ENCODE results near the gene SEMA5A. TPM values are rescaled to one million over a fixed set of nuclear protein-coding genes. Genes with fewer than 3 reads are reported as not detected.

SEMA5A gene
- total RNA-seq, 1 donor from 2014 or later: 11.9 TPM

DNA sequence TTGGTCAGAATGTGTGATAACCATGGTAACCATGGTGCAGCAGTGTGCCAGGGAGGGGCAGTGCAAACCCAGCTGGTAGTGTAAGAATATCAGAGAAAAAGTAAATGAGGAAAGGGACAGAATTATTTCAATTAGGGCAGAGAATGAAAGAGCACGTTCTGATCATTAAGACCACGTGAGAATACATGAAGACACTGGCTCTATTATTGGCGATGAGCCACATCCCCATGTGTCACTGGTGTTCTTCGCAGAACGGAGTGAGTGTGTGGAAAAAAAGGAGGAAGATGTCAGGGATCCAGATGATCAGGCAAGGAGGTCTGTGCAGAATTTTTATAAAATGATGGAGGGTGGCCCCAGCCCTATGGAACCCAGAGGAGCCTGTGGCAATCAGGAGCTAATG is 315.5 kb downstream of the SEMA5A start:
- H3K27me3 Mint-ChIP-seq (ENCODE audit: insufficient read depth, low read depth): no peaks in the 10 kb centered on the region
- Histone ChIP-seq H2AFZ (replicated peaks) (no peak overlapping the region), H3K79me2 (ENCODE audit: low read depth) (no peaks in the 10 kb centered on the region), H3K9me3 (ENCODE audit: low read depth) (no peaks in the 10 kb centered on the region), H3F3A (ENCODE audit: low read depth) (no peaks in the 10 kb centered on the region), H3K27ac (no peak overlapping the region), H3K4me1 (peaks cover 7% of the 10 kb centered on the region), H3K36me3 (no peaks in the 10 kb centered on the region), H3K9ac (no peak overlapping the region), H3K27me3 (no peaks in the 10 kb centered on the region), H4K20me1 (ENCODE audit: low read depth) (no peaks in the 10 kb centered on the region), H3K4me3 (no peak overlapping the region), H3K4me2 (no peak overlapping the region)
- TF ChIP-seq EZH2 (IDR thresholded peaks at IDR 0.05) (no peak), EZH2phosphoT487 (IDR thresholded peaks at IDR 0.05) (no peak)
- TF ChIP-seq, protein P1, sequence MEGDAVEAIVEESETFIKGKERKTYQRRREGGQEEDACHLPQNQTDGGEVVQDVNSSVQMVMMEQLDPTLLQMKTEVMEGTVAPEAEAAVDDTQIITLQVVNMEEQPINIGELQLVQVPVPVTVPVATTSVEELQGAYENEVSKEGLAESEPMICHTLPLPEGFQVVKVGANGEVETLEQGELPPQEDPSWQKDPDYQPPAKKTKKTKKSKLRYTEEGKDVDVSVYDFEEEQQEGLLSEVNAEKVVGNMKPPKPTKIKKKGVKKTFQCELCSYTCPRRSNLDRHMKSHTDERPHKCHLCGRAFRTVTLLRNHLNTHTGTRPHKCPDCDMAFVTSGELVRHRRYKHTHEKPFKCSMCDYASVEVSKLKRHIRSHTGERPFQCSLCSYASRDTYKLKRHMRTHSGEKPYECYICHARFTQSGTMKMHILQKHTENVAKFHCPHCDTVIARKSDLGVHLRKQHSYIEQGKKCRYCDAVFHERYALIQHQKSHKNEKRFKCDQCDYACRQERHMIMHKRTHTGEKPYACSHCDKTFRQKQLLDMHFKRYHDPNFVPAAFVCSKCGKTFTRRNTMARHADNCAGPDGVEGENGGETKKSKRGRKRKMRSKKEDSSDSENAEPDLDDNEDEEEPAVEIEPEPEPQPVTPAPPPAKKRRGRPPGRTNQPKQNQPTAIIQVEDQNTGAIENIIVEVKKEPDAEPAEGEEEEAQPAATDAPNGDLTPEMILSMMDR (IDR thresholded peaks at IDR 0.05): no peak
- no peak overlapping the region for H3K27ac Mint-ChIP-seq
- peaks cover 2% of the 10 kb centered on the region for H3K9me3 Mint-ChIP-seq
- no peak overlapping the region for H3K4me3 Mint-ChIP-seq
- H3K36me3 Mint-ChIP-seq: peaks cover 8% of the 10 kb centered on the region
- H3K4me1 Mint-ChIP-seq: peaks cover 11% of the 10 kb centered on the region
- DNase-seq (ENCODE audit: low spot score): no peak

DNA sequence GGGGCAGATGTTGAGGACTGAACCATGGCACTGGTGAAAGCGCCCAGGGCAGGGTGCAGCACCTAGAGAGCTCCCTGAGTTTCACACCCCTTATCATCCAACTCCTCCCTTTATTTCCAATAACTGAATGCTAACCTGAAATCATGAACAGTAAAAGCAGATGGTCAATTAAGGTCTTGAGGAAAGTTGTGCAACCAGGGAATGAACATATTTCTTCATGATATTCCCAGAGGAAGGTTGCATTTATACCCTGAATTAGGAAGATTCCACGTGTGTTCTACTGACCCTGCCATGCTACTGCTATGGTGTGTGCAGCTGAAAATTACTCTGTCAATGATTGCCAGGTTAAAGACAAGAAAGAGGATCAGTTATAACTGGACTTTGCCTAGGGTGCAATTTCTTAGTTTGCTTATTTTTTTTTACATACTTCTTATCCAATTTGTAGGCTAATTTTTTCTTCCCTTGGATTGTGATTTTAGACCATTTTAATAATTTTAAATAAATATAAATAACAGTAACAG is 319.8 kb downstream of the SEMA5A start:
- no peaks in the 10 kb centered on the region for H3K27me3 ChIP-seq
- DNase-seq (ENCODE audit: low spot score): no peak
- no peak overlapping the region for H3K4me3 ChIP-seq
- no peak overlapping the region for H3K4me2 ChIP-seq
- no peak overlapping the region for H2AFZ ChIP-seq (replicated peaks)
- H3K9ac ChIP-seq: no peak overlapping the region
- peaks cover 11% of the 10 kb centered on the region for H3K4me1 ChIP-seq
- no peak for TF ChIP-seq EZH2phosphoT487 (IDR thresholded peaks at IDR 0.05)
- TF ChIP-seq, protein P1 (IDR thresholded peaks at IDR 0.05): no peak
- no peak for TF ChIP-seq EZH2 (IDR thresholded peaks at IDR 0.05)
- Mint-ChIP-seq H3K4me3 (no peak overlapping the region), H3K27ac (no peak overlapping the region), H3K36me3 (peaks cover 20% of the 10 kb centered on the region), H3K4me1 (peaks cover 23% of the 10 kb centered on the region), H3K27me3 (ENCODE audit: insufficient read depth, low read depth) (no peaks in the 10 kb centered on the region), H3K9me3 (peaks cover 10% of the 10 kb centered on the region)
- H3K9me3 ChIP-seq (ENCODE audit: low read depth): no peaks in the 10 kb centered on the region
- H3F3A ChIP-seq (ENCODE audit: low read depth): no peaks in the 10 kb centered on the region
- no peaks in the 10 kb centered on the region for H3K79me2 ChIP-seq (ENCODE audit: low read depth)
- H3K27ac ChIP-seq: no peak overlapping the region
- no peaks in the 10 kb centered on the region for H4K20me1 ChIP-seq (ENCODE audit: low read depth)
- no peaks in the 10 kb centered on the region for H3K36me3 ChIP-seq

DNA sequence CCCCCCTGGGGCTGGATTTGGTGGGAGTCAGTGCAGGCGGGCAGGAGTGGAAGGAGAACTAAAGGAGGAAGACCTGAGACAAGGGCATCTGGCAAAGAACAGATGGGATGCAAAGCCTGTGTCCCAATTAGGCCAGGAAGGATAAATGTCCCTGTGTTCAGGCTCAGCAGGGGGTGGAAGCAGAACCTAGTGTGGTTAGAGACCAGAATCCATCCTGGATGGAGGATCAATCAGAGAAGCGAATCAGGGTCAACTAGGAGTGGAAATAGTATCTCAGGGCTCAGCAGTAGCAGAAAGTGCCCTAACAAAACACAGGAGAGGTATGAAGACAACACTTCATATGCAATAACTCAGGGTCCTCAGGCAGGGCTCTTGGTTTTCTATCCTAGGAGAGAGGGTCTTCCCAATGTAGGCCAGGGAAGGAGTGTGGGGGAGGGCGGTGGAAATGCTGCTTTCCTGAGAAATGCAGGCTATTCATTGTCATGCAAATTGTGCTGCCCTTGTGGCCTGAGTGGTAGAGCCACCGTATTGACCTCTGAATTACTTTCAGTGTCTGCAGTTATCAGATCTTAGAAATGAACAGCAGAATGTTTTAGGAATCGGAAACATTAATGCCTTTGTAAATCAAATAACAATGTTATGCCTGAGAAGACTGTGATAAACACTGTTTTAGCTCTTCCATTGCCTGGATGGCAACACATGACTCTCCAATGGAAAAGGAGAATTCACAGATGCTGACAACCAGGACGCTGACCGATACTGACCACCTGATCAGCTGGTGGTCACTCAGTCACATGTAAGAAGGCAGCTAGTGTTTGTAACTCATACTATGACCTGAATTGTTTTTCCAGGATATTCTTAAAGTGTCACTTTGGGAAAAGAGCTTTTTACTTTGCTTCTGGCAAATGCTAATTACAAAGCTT is 323.6 kb downstream of the SEMA5A start:
- no peak overlapping the region for H3K4me2 ChIP-seq
- H2AFZ ChIP-seq (replicated peaks): no peak overlapping the region
- H3K27me3 ChIP-seq: no peaks in the 10 kb centered on the region
- no peaks in the 10 kb centered on the region for H3K79me2 ChIP-seq (ENCODE audit: low read depth)
- no peak overlapping the region for H3K9ac ChIP-seq
- peak; percentile 59 for DNase-seq (ENCODE audit: low spot score)
- Mint-ChIP-seq H3K27me3 (ENCODE audit: insufficient read depth, low read depth) (no peaks in the 10 kb centered on the region), H3K36me3 (peaks cover 25% of the 10 kb centered on the region), H3K4me3 (no peak overlapping the region), H3K9me3 (peaks cover 28% of the 10 kb centered on the region), H3K27ac (no peak overlapping the region), H3K4me1 (peaks cover 17% of the 10 kb centered on the region)
- H3K9me3 ChIP-seq (ENCODE audit: low read depth): no peaks in the 10 kb centered on the region
- peaks cover 11% of the 10 kb centered on the region for H3K4me1 ChIP-seq
- H4K20me1 ChIP-seq (ENCODE audit: low read depth): no peaks in the 10 kb centered on the region
- H3K4me3 ChIP-seq: no peak overlapping the region
- H3K27ac ChIP-seq: no peak overlapping the region
- H3K36me3 ChIP-seq: no peaks in the 10 kb centered on the region
- TF ChIP-seq, protein P1 (IDR thresholded peaks at IDR 0.05): no peak
- no peak for TF ChIP-seq EZH2 (IDR thresholded peaks at IDR 0.05)
- TF ChIP-seq EZH2phosphoT487 (IDR thresholded peaks at IDR 0.05): no peak
- H3F3A ChIP-seq (ENCODE audit: low read depth): no peaks in the 10 kb centered on the region
